GM18520 (cell line): ENCODE data around the gene FAIM.
"Not testable (repeated sequence)": the region's sequence is repeated elsewhere in the genome, so short reads cannot be mapped to it uniquely, and the experiment has no call there.

ENCODE experiments used
- ATAC-seq: cut with Tn5 transposase; IDR thresholded peaks from one replicate; pipeline ENCODE4 v1.9.1; 2021; ENCODE audit not compliant: unreplicated experiment

Gene FAIM

GRCh38 chr3:138608322-138609135 lies at the start of gene FAIM:
Gene FAIM, plus strand, starts transcription at chr3:138608771. Its CDS starts 10,956 bp downstream, at chr3:138619727.
- peak; percentile 62 for ATAC-seq

- ATAC-seq: no peak
These were observed 49.4 kb upstream of the FAIM start for GRCh38 chr3:138559134-138559533.

GRCh38 chr3:138560501-138560900 lies 48.1 kb upstream of the FAIM start:
- ATAC-seq: no peak

GRCh38 chr3:138562902-138563301 lies 45.7 kb upstream of the FAIM start:
- ATAC-seq: not testable (repeated sequence)

- ATAC-seq: not testable (repeated sequence)
These were observed 42.3 kb upstream of the FAIM start for GRCh38 chr3:138566293-138566692.

- ATAC-seq: no peak
These were observed 41.2 kb upstream of the FAIM start for GRCh38 chr3:138567403-138567802.

GRCh38 chr3:138569090-138569489 lies 39.5 kb upstream of the FAIM start:
- ATAC-seq: no peak

- not testable (repeated sequence) for ATAC-seq
These were observed 38.9 kb upstream of the FAIM start for GRCh38 chr3:138569624-138570023.

- no peak for ATAC-seq
These were observed 35.4 kb upstream of the FAIM start for GRCh38 chr3:138573138-138573537.

GRCh38 chr3:138578141-138578540 lies 30.4 kb upstream of the FAIM start:
- ATAC-seq: no peak

- ATAC-seq: no peak
These were observed 29.5 kb upstream of the FAIM start for GRCh38 chr3:138578961-138579574.

GRCh38 chr3:138587374-138587773 lies 21.2 kb upstream of the FAIM start:
- no peak for ATAC-seq

GRCh38 chr3:138588445-138588844 lies 20.1 kb upstream of the FAIM start:
- ATAC-seq: no peak

- ATAC-seq: no peak
These were observed 17.2 kb upstream of the FAIM start for GRCh38 chr3:138591392-138591791.

GRCh38 chr3:138593488-138594149 lies 15.0 kb upstream of the FAIM start:
- ATAC-seq: no peak

GRCh38 chr3:138594150-138594934 lies 14.2 kb upstream of the FAIM start, which contains the start of gene CEP70:
Gene CEP70, minus strand, starts transcription at chr3:138594260. Its CDS starts 21,333 bp downstream, at chr3:138572927.
- peak; percentile 80 for ATAC-seq

- ATAC-seq: no peak
These were observed 13.5 kb upstream of the FAIM start for GRCh38 chr3:138594935-138595610.

GRCh38 chr3:138597186-138597976 lies 11.2 kb upstream of the FAIM start:
- ATAC-seq: not testable (repeated sequence)

GRCh38 chr3:138598534-138598933 lies 10.0 kb upstream of the FAIM start:
- ATAC-seq: no peak
